HEK293 (cell line): Measurements from ENCODE around the gene TIMM44.

Experiments used
- CTCF ChIA-PET: fragments of 350-600 bp; formaldehyde crosslinking; extraction: SDS; loops from one replicate; lab custom pipeline; 2021; ENCODE audit warnings: antibody characterized with exemption; lab: Yijun Ruan, JAX
- POLR2A ChIA-PET: fragments of 300-600 bp; formaldehyde crosslinking; extraction: SDS; loops from one replicate; lab custom pipeline; 2020; ENCODE audit warnings: antibody characterized with exemption, inconsistent platforms; lab: Yijun Ruan, JAX
- H3K27ac ChIP-seq: fragments of 200-500 bp; sonication (Bioruptor generic); 2 replicates; pipeline ENCODE4 v1.5.1; 2014; ENCODE audit warnings: low read depth, low read length, control low read depth, inconsistent platforms; ENCODE audit errors: extremely low read depth
- H3K36me3 ChIP-seq, 2 experiments: fragments of 200-500 bp in 1 of 2; sonication (Bioruptor generic) in 1 of 2; 1 replicate in 1 of 2; 2 replicates in 1 of 2; pipeline ENCODE4 v1.5.1; 2014 to 2017; ENCODE audit warnings: inconsistent platforms in 2 of 2, low read length in 2 of 2; ENCODE audit not compliant: control insufficient read depth in 2 of 2, insufficient read depth in 1 of 2
- H3K4me1 ChIP-seq: fragments of 200-500 bp; sonication (Bioruptor generic); 2 replicates; pipeline ENCODE4 v1.5.1; 2014; ENCODE audit warnings: mild to moderate bottlenecking, low read length, inconsistent platforms; ENCODE audit not compliant: control insufficient read depth, insufficient read depth
- H3K4me3 ChIP-seq: 2 replicates; pipeline ENCODE4 v1.5.1; 2011; ENCODE audit warnings: low read depth, mild to moderate bottlenecking, control low read depth, low read length, moderate library complexity
- H3K9me3 ChIP-seq: fragments of 200-500 bp; sonication (Bioruptor generic); 2 replicates; pipeline ENCODE4 v1.5.1; 2014; ENCODE audit warnings: low read depth, low read length, inconsistent platforms; ENCODE audit not compliant: control insufficient read depth, insufficient read depth
- KLF10 ChIP-seq: fragments of 450-650 bp; IDR thresholded peaks from 2 replicates; pipeline ENCODE4 v1.5.1; 2018; ENCODE audit warnings: missing biosample characterization, mild to moderate bottlenecking, missing genetic modification characterization
- SCRT2 ChIP-seq: fragments of 450-650 bp; formaldehyde crosslinking; IDR thresholded peaks from 2 replicates; pipeline ENCODE4 v1.5.1; 2016; ENCODE audit warnings: missing biosample characterization, missing genetic modification characterization
- ZBTB20 ChIP-seq: fragments of 450-650 bp; formaldehyde crosslinking; IDR thresholded peaks from 2 replicates; pipeline ENCODE4 v1.5.1; 2016; ENCODE audit warnings: missing biosample characterization, missing genetic modification characterization
- ZNF2 ChIP-seq: fragments of 450-650 bp; formaldehyde crosslinking; IDR thresholded peaks from 2 replicates; pipeline ENCODE4 v1.5.1; 2016; ENCODE audit warnings: missing biosample characterization, missing genetic modification characterization
- ZNF24 ChIP-seq: fragments of 450-650 bp; formaldehyde crosslinking; IDR thresholded peaks from 2 replicates; pipeline ENCODE4 v1.5.1; 2016; ENCODE audit warnings: missing biosample characterization, missing genetic modification characterization
- ZNF391 ChIP-seq: fragments of 450-650 bp; formaldehyde crosslinking; IDR thresholded peaks from 2 replicates; pipeline ENCODE4 v1.5.1; 2016; ENCODE audit warnings: low read depth, missing biosample characterization, missing genetic modification characterization, borderline replicate concordance
- ZNF394 ChIP-seq: fragments of 450-650 bp; formaldehyde crosslinking; IDR thresholded peaks from 2 replicates; pipeline ENCODE4 v1.5.1; 2016; ENCODE audit warnings: missing biosample characterization, missing genetic modification characterization, mild to moderate bottlenecking, moderate library complexity, borderline replicate concordance
- ZNF416 ChIP-seq: fragments of 450-650 bp; formaldehyde crosslinking; IDR thresholded peaks from 2 replicates; pipeline ENCODE4 v1.5.1; 2016; ENCODE audit warnings: missing biosample characterization, missing genetic modification characterization
- ZNF600 ChIP-seq: fragments of 450-650 bp; formaldehyde crosslinking; IDR thresholded peaks from 2 replicates; pipeline ENCODE4 v1.5.1; 2016; ENCODE audit warnings: missing biosample characterization, missing genetic modification characterization
- ZNF629 ChIP-seq: fragments of 450-650 bp; formaldehyde crosslinking; IDR thresholded peaks from 2 replicates; pipeline ENCODE4 v1.5.1; 2017; ENCODE audit warnings: missing biosample characterization, missing genetic modification characterization
- ZSCAN23 ChIP-seq: fragments of 450-650 bp; formaldehyde crosslinking; IDR thresholded peaks from 2 replicates; pipeline ENCODE4 v1.5.1; 2016; ENCODE audit warnings: missing biosample characterization, missing genetic modification characterization
- TF ChIP-seq, protein P1 (sequence below): fragments of 450-650 bp; formaldehyde crosslinking; IDR thresholded peaks from 2 replicates; pipeline ENCODE4 v1.5.1; 2016; ENCODE audit warnings: missing biosample characterization, missing genetic modification characterization
- TF ChIP-seq, protein P2 (sequence below): fragments of 450-650 bp; formaldehyde crosslinking; IDR thresholded peaks from 2 replicates; pipeline ENCODE4 v1.5.1; 2017; ENCODE audit warnings: missing biosample characterization, missing genetic modification characterization
- TF ChIP-seq, protein P3 (sequence below): fragments of 450-650 bp; formaldehyde crosslinking; IDR thresholded peaks from 2 replicates; pipeline ENCODE4 v1.5.1; 2017; ENCODE audit warnings: missing biosample characterization, missing genetic modification characterization
- TF ChIP-seq, protein P4 (sequence below): fragments of 450-650 bp; formaldehyde crosslinking; IDR thresholded peaks from 2 replicates; pipeline ENCODE4 v1.5.1; 2016; ENCODE audit warnings: missing biosample characterization, missing genetic modification characterization
- TF ChIP-seq, protein P5 (sequence below): fragments of 450-650 bp; formaldehyde crosslinking; IDR thresholded peaks from 2 replicates; pipeline ENCODE4 v1.5.1; 2017; ENCODE audit warnings: missing biosample characterization, missing genetic modification characterization
- TF ChIP-seq, protein P6 (sequence below): fragments of 450-650 bp; formaldehyde crosslinking; IDR thresholded peaks from 2 replicates; pipeline ENCODE4 v1.5.1; 2016; ENCODE audit warnings: missing biosample characterization, missing genetic modification characterization
- TF ChIP-seq, protein P7 (sequence below): fragments of 450-650 bp; formaldehyde crosslinking; IDR thresholded peaks from 2 replicates; pipeline ENCODE4 v1.5.1; 2016; ENCODE audit warnings: missing biosample characterization, missing genetic modification characterization

The TIMM44 gene

DNA sequence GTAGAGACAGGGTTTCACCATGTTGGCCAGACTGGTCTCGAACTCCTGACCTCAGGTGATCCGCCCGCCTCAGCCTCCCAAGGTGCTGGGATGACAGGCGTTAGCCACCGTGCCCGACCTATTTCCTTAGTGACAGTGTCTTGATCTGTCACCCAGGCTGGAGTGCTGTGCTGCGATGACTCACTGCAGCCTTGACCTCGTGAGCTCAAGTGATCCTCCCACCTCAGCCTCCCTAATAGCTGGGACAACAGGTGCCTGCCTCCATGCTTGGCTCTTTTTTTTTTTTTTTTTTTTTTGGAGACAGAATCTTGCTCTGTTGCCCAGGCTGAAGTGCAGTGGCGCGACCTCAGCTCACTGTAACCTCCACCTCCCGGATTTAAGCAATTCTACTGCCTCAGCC, 13.4 kb downstream of the TIMM44 start (continued):
- TF ChIP-seq, protein P1, sequence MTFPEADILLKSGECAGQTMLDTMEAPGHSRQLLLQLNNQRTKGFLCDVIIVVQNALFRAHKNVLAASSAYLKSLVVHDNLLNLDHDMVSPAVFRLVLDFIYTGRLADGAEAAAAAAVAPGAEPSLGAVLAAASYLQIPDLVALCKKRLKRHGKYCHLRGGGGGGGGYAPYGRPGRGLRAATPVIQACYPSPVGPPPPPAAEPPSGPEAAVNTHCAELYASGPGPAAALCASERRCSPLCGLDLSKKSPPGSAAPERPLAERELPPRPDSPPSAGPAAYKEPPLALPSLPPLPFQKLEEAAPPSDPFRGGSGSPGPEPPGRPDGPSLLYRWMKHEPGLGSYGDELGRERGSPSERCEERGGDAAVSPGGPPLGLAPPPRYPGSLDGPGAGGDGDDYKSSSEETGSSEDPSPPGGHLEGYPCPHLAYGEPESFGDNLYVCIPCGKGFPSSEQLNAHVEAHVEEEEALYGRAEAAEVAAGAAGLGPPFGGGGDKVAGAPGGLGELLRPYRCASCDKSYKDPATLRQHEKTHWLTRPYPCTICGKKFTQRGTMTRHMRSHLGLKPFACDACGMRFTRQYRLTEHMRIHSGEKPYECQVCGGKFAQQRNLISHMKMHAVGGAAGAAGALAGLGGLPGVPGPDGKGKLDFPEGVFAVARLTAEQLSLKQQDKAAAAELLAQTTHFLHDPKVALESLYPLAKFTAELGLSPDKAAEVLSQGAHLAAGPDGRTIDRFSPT = peak; percentile 71
- TF ChIP-seq, protein P2, sequence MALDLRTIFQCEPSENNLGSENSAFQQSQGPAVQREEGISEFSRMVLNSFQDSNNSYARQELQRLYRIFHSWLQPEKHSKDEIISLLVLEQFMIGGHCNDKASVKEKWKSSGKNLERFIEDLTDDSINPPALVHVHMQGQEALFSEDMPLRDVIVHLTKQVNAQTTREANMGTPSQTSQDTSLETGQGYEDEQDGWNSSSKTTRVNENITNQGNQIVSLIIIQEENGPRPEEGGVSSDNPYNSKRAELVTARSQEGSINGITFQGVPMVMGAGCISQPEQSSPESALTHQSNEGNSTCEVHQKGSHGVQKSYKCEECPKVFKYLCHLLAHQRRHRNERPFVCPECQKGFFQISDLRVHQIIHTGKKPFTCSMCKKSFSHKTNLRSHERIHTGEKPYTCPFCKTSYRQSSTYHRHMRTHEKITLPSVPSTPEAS (tag by site-specific recombination) = 0 out of 2 replicates have a peak, but pooled peaks have one; percentile 22
- TF ChIP-seq, protein P3, sequence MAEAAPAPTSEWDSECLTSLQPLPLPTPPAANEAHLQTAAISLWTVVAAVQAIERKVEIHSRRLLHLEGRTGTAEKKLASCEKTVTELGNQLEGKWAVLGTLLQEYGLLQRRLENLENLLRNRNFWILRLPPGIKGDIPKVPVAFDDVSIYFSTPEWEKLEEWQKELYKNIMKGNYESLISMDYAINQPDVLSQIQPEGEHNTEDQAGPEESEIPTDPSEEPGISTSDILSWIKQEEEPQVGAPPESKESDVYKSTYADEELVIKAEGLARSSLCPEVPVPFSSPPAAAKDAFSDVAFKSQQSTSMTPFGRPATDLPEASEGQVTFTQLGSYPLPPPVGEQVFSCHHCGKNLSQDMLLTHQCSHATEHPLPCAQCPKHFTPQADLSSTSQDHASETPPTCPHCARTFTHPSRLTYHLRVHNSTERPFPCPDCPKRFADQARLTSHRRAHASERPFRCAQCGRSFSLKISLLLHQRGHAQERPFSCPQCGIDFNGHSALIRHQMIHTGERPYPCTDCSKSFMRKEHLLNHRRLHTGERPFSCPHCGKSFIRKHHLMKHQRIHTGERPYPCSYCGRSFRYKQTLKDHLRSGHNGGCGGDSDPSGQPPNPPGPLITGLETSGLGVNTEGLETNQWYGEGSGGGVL (tag by site-specific recombination) = 0 out of 2 replicates have a peak, but pooled peaks have one; percentile 13
- TF ChIP-seq ZNF629 (tag by site-specific recombination) (peak; percentile 44), SCRT2 (tag by site-specific recombination) (peak; percentile 98), ZNF391 (tag by site-specific recombination) (0 out of 2 replicates have a peak, but pooled peaks have one; percentile 7)
- TF ChIP-seq, protein P4, sequence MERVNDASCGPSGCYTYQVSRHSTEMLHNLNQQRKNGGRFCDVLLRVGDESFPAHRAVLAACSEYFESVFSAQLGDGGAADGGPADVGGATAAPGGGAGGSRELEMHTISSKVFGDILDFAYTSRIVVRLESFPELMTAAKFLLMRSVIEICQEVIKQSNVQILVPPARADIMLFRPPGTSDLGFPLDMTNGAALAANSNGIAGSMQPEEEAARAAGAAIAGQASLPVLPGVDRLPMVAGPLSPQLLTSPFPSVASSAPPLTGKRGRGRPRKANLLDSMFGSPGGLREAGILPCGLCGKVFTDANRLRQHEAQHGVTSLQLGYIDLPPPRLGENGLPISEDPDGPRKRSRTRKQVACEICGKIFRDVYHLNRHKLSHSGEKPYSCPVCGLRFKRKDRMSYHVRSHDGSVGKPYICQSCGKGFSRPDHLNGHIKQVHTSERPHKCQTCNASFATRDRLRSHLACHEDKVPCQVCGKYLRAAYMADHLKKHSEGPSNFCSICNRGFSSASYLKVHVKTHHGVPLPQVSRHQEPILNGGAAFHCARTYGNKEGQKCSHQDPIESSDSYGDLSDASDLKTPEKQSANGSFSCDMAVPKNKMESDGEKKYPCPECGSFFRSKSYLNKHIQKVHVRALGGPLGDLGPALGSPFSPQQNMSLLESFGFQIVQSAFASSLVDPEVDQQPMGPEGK (tag by site-specific recombination) = peak; percentile 48

DNA sequence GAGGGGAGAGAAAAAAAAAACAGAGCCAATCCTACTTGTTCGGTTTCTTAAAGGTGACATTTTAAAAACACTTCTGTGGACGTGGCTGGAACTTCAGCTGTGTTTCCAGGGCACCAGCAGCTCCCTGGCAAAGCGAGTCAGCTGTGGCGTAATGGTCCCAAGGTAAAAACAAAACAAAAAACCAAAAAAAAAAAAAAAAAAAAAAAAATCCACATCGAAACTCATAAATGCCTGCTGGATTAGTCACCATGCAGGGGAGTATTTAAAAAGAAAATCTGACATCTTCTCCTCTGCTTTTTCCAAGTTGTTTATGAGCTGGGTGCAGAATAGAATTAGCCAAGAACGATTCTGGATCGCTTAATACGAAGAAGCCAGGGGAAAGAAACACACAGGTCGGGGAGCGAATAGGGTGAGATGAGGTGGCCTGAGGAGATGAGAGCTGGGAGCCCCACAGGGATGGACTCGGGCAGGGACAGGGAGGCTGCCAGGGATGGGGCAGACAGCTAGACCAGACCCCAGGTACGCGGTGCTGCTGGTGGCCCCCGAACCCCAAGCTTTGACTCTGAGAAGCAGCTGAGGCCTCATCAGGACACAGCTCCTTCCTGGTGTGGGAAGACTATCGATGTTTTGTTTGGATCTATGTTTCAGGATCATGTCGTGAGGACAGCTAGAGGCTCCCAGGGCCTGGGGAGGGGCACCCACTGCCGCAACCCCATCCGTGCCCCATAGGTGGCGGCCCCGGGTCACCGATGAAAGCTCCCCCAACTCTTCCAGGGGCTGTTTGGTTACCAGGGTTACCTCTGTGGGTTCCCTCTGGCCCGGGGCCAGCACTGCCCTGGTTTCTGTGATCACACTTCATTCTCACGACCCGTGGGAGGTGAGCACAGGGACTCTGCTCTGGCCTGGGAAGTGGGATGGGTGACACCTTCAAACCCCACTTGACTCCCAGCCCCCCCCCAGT, 14.4 kb downstream of the TIMM44 start:
- POLR2A ChIA-PET = interaction anchor here (0.6 to 5.8 kb wide), 14 partner anchors 9 to 898 kb away, joined by 3 to 60 read pairs (median 5); partner anchors contain the start of genes MAP2K7, NDUFA7, RPS28 and SNAPC2
- Histone ChIP-seq H3K4me3 (no peak overlapping the region), H3K4me1 (peaks cover 17% of the 10 kb centered on the region), H3K36me3 (peaks cover 6 to 49% of the 10 kb centered on the region in 2 experiments; a peak in 2 of 3 replicates), H3K27ac (peak overlapping the region; percentile 36; the same call in 1 of the 2 replicates), H3K9me3 (no peaks in the 10 kb centered on the region)
- CTCF ChIA-PET = interaction anchor here (0.6 to 3.5 kb wide), 14 partner anchors 9 to 331 kb away, joined by 3 to 25 read pairs (median 4); partner anchors contain the start of genes SNAPC2 and TIMM44
- TF ChIP-seq, protein P5, sequence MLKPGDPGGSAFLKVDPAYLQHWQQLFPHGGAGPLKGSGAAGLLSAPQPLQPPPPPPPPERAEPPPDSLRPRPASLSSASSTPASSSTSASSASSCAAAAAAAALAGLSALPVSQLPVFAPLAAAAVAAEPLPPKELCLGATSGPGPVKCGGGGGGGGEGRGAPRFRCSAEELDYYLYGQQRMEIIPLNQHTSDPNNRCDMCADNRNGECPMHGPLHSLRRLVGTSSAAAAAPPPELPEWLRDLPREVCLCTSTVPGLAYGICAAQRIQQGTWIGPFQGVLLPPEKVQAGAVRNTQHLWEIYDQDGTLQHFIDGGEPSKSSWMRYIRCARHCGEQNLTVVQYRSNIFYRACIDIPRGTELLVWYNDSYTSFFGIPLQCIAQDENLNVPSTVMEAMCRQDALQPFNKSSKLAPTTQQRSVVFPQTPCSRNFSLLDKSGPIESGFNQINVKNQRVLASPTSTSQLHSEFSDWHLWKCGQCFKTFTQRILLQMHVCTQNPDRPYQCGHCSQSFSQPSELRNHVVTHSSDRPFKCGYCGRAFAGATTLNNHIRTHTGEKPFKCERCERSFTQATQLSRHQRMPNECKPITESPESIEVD = peak; percentile 89; the same call in 1 of the 2 replicates
- TF ChIP-seq, protein P6, sequence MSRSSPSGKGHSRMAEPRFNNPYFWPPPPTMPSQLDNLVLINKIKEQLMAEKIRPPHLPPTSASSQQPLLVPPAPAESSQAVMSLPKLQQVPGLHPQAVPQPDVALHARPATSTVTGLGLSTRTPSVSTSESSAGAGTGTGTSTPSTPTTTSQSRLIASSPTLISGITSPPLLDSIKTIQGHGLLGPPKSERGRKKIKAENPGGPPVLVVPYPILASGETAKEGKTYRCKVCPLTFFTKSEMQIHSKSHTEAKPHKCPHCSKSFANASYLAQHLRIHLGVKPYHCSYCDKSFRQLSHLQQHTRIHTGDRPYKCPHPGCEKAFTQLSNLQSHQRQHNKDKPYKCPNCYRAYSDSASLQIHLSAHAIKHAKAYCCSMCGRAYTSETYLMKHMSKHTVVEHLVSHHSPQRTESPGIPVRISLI (tag by site-specific recombination) = peak; percentile 99
- peak; percentile 56 for TF ChIP-seq KLF10 (tag by site-specific recombination)
- TF ChIP-seq ZNF600 (tag by site-specific recombination) = peak; percentile 90
- TF ChIP-seq ZNF24 = peak; percentile 60; the same call in 1 of the 2 replicates
- TF ChIP-seq ZNF2 (tag by site-specific recombination) = no peak
- TF ChIP-seq, protein P7, sequence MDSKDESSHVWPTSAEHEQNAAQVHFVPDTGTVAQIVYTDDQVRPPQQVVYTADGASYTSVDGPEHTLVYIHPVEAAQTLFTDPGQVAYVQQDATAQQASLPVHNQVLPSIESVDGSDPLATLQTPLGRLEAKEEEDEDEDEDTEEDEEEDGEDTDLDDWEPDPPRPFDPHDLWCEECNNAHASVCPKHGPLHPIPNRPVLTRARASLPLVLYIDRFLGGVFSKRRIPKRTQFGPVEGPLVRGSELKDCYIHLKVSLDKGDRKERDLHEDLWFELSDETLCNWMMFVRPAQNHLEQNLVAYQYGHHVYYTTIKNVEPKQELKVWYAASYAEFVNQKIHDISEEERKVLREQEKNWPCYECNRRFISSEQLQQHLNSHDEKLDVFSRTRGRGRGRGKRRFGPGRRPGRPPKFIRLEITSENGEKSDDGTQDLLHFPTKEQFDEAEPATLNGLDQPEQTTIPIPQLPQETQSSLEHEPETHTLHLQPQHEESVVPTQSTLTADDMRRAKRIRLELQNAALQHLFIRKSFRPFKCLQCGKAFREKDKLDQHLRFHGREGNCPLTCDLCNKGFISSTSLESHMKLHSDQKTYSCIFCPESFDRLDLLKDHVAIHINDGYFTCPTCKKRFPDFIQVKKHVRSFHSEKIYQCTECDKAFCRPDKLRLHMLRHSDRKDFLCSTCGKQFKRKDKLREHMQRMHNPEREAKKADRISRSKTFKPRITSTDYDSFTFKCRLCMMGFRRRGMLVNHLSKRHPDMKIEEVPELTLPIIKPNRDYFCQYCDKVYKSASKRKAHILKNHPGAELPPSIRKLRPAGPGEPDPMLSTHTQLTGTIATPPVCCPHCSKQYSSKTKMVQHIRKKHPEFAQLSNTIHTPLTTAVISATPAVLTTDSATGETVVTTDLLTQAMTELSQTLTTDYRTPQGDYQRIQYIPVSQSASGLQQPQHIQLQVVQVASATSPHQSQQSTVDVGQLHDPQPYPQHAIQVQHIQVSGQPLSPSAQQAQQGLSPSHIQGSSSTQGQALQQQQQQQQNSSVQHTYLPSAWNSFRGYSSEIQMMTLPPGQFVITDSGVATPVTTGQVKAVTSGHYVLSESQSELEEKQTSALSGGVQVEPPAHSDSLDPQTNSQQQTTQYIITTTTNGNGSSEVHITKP (tag by site-specific recombination) = peak; percentile 36
- no peak for TF ChIP-seq ZNF416 (tag by site-specific recombination)
- peak; percentile 69 for TF ChIP-seq ZBTB20 (tag by site-specific recombination)
- peak; percentile 24; the same call in 1 of the 2 replicates for TF ChIP-seq ZNF394 (tag by site-specific recombination)
- TF ChIP-seq ZSCAN23 (tag by site-specific recombination) = 0 out of 2 replicates have a peak, but pooled peaks have one; percentile 42
